ENCODE data around the gene TOLLIP.
"Not testable (repeated sequence)": the region's sequence is repeated elsewhere in the genome, so short reads cannot be mapped to it uniquely, and the experiment has no call there.

TOLLIP gene

DNA sequence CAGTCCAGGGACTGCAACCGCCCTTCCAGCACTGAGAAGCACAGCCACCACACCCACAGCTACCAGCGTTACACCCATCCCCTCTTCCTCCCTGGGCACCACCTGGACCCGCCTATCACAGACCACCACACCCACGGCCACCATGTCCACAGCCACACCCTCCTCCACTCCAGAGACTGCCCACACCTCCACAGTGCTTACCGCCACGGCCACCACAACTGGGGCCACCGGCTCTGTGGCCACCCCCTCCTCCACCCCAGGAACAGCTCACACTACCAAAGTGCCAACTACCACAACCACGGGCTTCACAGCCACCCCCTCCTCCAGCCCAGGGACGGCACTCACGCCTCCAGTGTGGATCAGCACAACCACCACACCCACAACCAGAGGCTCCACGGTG, 66.7 kb downstream of the TOLLIP start:
- DNase-seq: not testable (repeated sequence)

- DNase-seq: no peak
Observed at GRCh38 chr11:1242289-1242688, 67.1 kb downstream of the TOLLIP start.

GRCh38 chr11:1241706-1242105, 67.7 kb downstream of the TOLLIP start:
- DNase-seq: no peak

- no peak for DNase-seq
Observed at GRCh38 chr11:1240771-1241170, 68.7 kb downstream of the TOLLIP start.

GRCh38 chr11:1239596-1240205, 69.7 kb downstream of the TOLLIP start:
- DNase-seq: no peak

- DNase-seq: no peak
Observed at GRCh38 chr11:1238767-1239595, 70.5 kb downstream of the TOLLIP start.

DNA sequence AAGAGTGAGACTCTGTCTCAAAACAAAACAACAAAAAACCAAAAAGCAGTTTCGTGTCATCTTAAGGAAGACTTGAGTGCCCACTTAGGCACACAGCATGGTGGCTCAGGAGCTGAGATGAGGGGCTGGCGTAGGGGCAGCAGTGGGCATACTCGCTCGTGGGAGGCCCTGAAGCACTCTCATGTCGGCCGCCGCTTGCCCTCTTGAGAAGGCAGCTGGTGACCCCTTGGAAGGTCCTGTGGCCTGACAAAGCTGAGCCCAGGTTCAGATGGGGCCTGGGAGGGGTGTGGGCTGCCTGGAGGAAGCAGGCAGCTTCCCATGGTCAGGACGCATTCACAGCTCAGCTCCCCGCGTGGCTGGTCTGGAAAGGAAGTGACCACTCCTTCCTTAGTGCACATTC, 71.6 kb downstream of the TOLLIP start:
- no peak for DNase-seq

GRCh38 chr11:1237128-1237580, 72.3 kb downstream of the TOLLIP start:
- no peak for DNase-seq

DNA sequence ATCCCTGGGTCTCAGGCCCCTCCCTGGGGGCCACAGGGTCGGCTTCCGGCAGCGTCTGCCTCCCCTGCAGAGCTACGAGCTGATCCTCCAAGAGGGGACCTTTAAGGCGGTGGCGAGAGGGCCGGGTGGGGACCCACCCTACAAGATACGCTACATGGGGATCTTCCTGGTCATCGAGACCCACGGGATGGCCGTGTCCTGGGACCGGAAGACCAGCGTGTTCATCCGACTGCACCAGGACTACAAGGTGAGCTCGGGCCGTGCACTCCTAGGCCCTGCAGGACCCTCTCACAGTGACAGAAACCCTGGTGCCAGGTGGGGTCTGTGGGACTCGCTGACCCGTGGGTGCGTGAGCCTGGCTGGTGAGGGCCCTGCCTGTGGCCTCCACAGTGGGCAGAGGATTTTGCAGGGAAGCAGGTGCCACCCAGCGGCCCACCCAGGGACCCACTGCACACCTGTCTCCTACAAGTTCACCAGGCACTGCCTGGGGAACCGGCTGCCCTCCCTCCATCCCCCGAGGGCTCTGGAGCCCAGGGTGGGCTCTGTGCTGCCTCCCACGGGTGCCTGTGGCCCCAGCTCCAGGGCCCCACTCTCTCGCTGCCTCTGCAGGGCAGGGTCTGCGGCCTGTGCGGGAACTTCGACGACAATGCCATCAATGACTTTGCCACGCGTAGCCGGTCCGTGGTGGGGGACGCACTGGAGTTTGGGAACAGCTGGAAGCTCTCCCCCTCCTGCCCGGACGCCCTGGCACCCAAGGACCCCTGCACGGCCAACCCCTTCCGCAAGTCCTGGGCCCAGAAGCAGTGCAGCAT, 72.9 kb downstream of the TOLLIP start:
- DNase-seq: no peak

- no peak for DNase-seq
Observed at GRCh38 chr11:1235901-1236315, 73.5 kb downstream of the TOLLIP start.

DNA sequence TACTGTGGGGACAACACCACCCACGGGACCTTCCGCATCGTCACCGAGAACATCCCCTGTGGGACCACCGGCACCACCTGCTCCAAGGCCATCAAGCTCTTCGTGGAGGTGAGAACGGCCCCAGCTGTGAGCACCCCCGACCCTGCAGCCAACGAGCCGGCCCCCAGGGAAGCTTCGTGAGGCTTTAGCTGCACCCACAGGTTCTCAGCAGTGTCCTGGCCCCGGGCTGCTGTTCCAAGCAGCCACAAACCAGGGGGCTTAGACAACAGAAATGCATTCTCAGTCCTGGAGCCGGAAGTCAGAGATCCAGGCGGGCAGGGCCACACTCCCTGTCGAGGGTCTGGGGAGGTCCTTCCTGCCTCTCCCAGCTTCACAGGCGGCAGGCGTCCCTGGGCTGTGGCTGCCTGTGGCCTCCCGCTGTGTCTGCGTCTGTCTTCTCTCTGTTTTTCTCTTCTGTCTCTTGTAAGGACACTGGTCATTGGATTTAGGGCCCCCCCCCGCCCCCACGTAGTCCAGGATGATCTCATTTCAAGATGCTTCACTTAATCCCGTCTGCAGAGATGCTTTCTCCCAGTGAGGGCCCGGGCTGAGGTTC, 74.0 kb downstream of the TOLLIP start:
- DNase-seq: peak; percentile 12

- DNase-seq: no peak
Observed at GRCh38 chr11:1234771-1235305, 74.6 kb downstream of the TOLLIP start.

DNA sequence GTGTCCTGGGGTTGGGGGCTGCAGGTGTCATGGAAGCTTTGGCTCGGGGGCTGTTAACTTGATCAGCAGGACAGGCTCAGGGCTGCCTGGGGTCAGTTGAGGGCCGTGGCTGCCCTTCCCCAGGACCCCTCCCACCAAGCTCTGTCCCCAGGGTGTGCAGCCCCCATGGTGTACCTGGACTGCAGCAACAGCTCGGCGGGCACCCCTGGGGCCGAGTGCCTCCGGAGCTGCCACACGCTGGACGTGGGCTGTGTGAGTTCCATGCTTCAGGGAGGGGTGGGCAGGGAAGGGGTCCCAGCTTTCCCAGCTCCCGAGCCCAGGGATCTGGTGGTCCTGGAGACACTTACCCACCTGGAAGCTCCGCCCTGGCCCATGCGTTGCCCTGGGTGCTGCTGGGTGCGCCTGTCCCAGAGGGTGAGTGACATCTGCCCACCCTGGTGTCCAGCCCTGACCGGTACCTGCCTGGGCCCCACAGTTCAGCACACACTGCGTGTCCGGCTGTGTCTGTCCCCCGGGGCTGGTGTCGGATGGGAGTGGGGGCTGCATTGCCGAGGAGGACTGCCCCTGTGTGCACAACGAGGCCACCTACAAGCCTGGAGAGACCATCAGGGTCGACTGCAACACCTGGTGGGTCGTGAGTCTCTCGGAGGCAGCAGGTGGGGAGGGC, 75.2 kb downstream of the TOLLIP start:
- DNase-seq: no peak

- no peak for DNase-seq
Observed at GRCh38 chr11:1233351-1234053, 75.9 kb downstream of the TOLLIP start.

- DNase-seq: no peak
Observed at GRCh38 chr11:1232883-1233321, 76.5 kb downstream of the TOLLIP start.

GRCh38 chr11:1232021-1232882, 77.2 kb downstream of the TOLLIP start:
- DNase-seq: no peak

DNA sequence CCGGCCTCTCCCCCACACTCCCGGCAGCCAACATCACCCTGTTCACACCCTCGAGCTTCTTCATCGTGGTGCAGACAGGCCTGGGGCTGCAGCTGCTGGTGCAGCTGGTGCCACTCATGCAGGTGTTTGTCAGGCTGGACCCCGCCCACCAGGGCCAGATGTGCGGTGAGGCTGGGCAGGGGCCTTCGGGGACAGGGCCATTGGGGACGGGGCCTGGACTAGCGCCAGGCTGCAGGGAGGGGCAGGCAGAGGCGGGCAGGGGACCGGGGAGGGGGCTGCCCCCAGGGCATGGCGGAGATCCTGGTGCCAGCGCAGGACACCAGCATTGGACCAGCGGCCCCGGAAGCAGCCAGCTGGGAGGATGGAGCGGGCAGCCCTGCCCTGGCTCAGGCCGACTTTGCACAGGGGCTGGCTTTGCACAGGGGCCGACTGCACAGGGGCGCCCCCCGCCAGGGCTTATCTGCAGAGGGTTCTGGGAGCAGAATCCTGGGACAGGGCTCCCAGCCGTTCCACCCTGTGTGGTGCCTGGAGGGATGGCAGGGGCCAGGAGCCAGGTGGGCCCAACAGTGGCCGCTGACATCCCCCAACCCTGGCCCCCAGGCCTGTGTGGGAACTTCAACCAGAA, 77.9 kb downstream of the TOLLIP start:
- no peak for DNase-seq

GRCh38 chr11:1230456-1231395, 78.7 kb downstream of the TOLLIP start:
- DNase-seq: no peak

DNA sequence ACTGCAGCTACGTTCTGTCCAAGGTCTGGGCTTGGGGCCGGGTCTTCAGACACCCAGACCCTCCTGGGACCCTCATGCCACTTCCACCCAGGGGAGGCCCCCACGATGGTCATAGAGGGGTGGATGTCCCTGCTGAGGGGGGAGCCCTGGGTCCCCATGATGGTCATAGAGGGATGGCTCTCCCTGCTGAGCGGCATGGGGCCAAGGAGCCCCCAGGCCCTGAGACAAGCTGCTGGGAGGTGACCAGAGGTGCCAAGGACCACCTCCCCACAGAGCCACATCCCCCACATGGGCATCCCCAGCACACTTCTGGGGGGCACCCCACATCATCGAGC, 79.3 kb downstream of the TOLLIP start:
- DNase-seq: no peak
